Adipocyte (in vitro differentiated cells): ENCODE measurements around the gene EEF1AKMT3.
A peak's percentile ranks its signal among the peaks of the same experiment; 100 is the strongest.
"Not testable (repeated sequence)": the region's sequence is repeated elsewhere in the genome, so short reads cannot be mapped to it uniquely, and the experiment has no call there.

Source experiments
- DNase-seq: peaks from one replicate; pipeline ENCODE4 v3.0.0-alpha.2; 2015; ENCODE audit warnings: low read depth
- H3K27me3 ChIP-seq: replicated peaks from 2 replicates; pipeline ENCODE4 v1.7.0; 2013; ENCODE audit warnings: mild to moderate bottlenecking, low read length, moderate library complexity; ENCODE audit not compliant: control insufficient read depth, insufficient read depth
- H3K36me3 ChIP-seq: 2 replicates; pipeline ENCODE4 v1.7.0; 2013; ENCODE audit warnings: low read length, mild to moderate bottlenecking, moderate library complexity; ENCODE audit not compliant: control insufficient read depth, insufficient read depth, severe bottlenecking
- H3K4me1 ChIP-seq: 2 replicates; pipeline ENCODE4 v1.7.0; 2013; ENCODE audit warnings: mild to moderate bottlenecking, low read length, moderate library complexity; ENCODE audit not compliant: control insufficient read depth, insufficient read depth
- H3K4me3 ChIP-seq: 2 replicates; pipeline ENCODE4 v1.7.0; 2013; ENCODE audit warnings: mild to moderate bottlenecking, low read length, moderate library complexity
- H3K9ac ChIP-seq: 2 replicates; pipeline ENCODE4 v1.7.0; 2013; ENCODE audit warnings: mild to moderate bottlenecking, low read length, moderate library complexity
- H3K9me3 ChIP-seq: 2 replicates; pipeline ENCODE4 v1.7.0; 2013; ENCODE audit warnings: mild to moderate bottlenecking, low read length, moderate library complexity; ENCODE audit not compliant: control insufficient read depth

EEF1AKMT3 gene

DNA sequence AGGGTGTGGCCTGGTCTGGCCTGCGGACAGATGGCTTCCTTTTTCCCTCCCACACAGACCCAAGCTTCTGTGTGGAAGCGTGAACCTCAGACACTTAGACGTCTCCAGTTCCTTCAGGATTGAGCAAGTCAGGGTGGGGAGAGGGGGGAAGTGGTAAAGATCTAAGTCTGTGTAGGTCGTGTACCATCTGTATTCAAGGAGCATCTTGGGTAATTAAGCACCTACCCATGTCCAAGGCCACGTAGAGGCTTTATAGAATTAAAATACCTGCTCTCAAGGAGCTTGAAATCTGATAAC lies 44.4 kb downstream of the EEF1AKMT3 start:
- Histone ChIP-seq H3K9me3 (no peaks in the 10 kb centered on the region), H3K4me1 (peaks cover 40% of the 10 kb centered on the region), H3K27me3 (no peaks in the 10 kb centered on the region), H3K9ac (no peak overlapping the region), H3K4me3 (no peak overlapping the region), H3K36me3 (peaks cover 41% of the 10 kb centered on the region)
- DNase-seq, result no peak

DNA sequence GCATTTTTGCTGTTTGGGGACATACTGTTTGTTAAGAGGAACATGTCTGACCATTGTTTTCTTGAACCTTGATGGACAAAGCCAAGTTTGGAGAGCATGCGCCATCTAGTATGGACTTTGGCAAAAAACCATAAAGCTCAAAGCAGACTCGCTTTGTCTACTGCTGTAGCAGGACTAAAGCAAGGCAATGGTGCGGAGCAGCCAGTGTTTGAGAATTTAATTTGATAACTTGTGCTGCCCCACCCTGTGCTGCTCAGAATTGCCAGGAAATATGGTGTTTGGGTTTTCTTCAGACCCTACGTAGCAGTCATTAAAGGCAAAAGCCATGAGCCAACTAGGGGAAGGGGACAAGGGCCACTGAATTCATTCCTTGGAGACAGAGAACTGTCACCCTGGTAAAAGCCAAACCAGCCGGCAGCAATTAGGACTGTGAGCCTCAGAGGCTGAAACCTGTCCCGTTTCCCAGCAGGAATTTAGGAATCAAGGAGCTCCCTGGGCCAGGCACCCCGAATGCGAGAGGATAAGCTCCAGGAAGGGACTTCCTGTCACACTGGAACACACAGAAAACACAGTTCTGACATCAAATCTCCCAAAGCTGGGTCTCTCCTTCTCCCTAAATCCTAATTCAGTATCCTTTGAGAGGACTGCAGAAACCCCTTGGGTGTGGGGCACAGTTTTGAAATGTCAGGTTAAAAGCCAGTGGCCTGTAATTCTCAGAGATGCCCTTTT lies 45.0 kb downstream of the EEF1AKMT3 start:
- peak overlapping the region; percentile 48 for H3K9ac ChIP-seq
- H3K4me1 ChIP-seq, result peaks cover 40% of the 10 kb centered on the region
- H3K4me3 ChIP-seq, result no peak overlapping the region
- H3K36me3 ChIP-seq, result peaks cover 40% of the 10 kb centered on the region
- no peaks in the 10 kb centered on the region for H3K27me3 ChIP-seq
- DNase-seq, result no peak
- no peaks in the 10 kb centered on the region for H3K9me3 ChIP-seq

DNA sequence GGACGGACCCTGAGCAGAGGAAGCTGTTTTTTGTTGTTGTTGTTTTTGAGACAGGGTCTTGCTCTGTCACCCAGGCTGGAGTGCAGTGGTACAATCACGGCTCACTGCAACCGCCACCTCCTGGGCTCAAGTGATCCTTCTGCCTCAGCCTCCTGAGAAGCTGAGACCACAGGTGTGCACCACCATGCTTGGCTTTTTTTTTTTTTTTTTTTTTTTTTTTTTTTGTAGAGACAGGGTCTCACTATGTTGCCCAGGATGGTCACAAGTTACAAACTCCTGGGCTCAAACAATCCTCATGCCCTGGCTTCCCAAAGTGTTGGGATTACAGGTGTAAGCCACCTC lies 45.5 kb downstream of the EEF1AKMT3 start:
- Histone ChIP-seq H3K9ac (peak overlapping the region; percentile 48), H3K36me3 (peaks cover 40% of the 10 kb centered on the region)

DNA sequence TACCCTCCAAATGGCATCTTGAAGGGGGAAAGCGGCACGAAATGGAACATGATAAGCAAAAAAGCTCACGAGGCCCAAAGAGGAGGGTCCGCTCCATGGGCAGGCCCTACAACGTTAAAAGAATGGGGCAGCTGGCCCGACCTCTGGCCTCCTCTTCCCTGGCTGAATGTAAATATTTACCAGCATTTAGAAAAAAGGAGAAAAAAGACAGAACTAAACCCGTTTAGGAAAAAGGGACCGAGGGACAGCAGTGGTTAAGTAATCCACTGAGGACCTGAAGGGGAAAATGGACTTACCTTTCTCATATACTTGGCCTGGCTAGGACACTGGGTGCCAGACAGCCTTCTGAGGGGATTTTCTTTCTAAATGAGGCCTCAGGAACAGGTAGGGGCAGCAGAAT lies 47.7 kb downstream of the EEF1AKMT3 start:
- DNase-seq, H3K27me3 ChIP-seq, H3K9ac ChIP-seq, H3K4me3 ChIP-seq, H3K9me3 ChIP-seq: not testable (repeated sequence)
- H3K4me1 ChIP-seq, result peaks cover 29% of the 10 kb centered on the region
- H3K36me3 ChIP-seq, result peaks cover 61% of the 10 kb centered on the region

More for the DNA sequence above, 45.5 kb downstream of the EEF1AKMT3 start:
- not testable (repeated sequence) for H3K4me3 ChIP-seq, H3K27me3 ChIP-seq, H3K9me3 ChIP-seq, DNase-seq
- H3K4me1 ChIP-seq, result peaks cover 40% of the 10 kb centered on the region

DNA sequence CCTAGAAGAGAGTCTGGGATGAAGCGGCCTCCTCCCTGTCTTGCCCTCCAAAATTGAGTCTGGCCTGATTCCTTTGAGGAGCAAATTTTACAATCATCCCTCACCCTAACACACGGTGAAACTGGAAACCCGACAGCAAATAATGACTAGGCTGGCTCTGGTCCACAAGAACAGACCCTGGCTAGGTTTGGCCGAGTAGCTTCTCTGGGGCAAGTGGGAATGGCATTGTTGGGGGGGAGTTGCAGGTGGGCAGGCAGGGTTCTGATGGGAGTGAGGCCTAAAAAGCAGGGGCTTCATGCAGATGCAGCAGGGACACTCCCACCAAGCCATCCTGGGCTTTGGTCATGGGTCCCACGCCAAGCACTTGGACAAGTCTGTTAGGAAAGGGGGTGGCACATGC lies 48.6 kb downstream of the EEF1AKMT3 start:
- Histone ChIP-seq H3K36me3 (peaks cover 67% of the 10 kb centered on the region), H3K4me1 (peaks cover 20% of the 10 kb centered on the region)
- DNase-seq, H3K27me3 ChIP-seq, H3K9ac ChIP-seq, H3K4me3 ChIP-seq, H3K9me3 ChIP-seq: not testable (repeated sequence)

DNA sequence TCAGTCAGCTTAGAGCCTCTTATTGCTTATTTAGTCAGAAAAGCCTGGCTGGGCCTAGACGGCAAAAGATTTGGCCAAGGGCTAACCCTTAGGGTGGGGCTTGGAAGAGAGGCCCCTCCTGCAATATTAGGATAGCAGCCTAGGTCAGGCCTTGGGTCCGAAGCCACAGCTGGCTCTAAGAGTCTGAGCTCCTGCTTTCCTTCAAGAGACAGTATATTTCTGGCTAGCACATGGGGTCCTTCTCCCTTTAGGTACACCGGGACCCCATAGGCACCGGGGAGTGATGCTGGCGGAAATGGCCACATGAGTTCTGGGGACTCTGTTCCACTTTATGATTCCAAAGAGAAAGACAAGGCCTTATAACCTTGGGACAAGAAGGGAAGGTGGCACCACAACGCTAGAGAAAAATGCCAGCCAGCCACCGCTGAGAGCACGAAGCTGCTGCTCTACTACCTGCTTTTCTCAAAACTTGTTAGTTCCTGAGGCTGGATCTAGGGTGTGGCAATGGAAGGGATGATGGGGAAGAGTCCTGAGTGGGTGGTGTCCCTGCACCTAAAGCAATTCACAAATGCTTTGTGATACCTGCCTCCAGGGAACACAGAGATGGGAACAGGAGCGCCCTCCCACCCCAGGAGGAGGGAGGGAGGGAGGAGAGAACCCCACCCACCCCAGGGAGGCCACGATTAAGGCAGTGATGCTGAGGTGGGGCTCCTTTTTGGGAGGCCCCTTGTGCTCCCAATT lies 49.2 kb downstream of the EEF1AKMT3 start:
- Histone ChIP-seq H3K36me3 (peaks cover 71% of the 10 kb centered on the region), H3K4me1 (peaks cover 13% of the 10 kb centered on the region), H3K9ac (no peak overlapping the region), H3K4me3 (no peak overlapping the region), H3K9me3 (no peaks in the 10 kb centered on the region), H3K27me3 (no peaks in the 10 kb centered on the region)
- no peak for DNase-seq

DNA sequence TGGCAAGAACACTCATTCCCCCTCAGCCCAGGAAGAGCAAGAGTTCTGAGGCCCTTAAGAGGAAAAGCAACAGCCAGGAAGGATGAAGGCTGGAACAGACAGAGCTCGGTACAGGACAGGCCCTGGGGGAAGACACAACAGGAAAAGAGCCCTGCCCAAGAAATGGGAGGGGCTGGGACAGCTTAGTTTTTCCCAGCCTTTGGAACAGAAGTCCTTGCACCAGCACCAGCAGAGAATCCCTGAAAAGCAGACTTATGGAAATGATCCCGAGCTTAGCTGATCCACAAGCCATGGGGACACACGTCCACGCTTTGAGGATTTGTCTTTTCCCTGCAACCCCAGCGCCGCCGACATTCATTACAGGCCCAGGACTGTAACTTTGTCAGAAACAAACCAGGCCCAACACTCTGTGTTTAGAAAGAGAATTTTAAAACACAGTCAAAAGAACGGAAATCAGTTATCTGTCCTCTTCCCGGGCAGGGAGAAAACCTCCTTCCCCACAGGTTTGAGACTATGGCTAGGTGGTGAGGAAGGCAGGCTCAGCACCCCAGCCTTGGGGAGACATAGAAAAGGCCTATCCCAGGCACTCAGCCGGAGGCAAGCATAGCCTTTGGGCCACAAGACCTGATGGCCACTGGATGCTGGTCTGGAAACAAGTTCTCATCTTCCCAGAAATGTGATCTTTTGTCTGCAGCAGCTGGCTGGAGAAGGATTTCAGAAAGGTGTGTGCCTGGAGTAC lies 50.1 kb downstream of the EEF1AKMT3 start:
- Histone ChIP-seq H3K9me3 (no peaks in the 10 kb centered on the region), H3K27me3 (no peaks in the 10 kb centered on the region), H3K36me3 (peaks cover 80% of the 10 kb centered on the region), H3K9ac (peak overlapping the region; percentile 26), H3K4me1 (peaks cover 4% of the 10 kb centered on the region), H3K4me3 (no peak overlapping the region)
- no peak for DNase-seq

DNA sequence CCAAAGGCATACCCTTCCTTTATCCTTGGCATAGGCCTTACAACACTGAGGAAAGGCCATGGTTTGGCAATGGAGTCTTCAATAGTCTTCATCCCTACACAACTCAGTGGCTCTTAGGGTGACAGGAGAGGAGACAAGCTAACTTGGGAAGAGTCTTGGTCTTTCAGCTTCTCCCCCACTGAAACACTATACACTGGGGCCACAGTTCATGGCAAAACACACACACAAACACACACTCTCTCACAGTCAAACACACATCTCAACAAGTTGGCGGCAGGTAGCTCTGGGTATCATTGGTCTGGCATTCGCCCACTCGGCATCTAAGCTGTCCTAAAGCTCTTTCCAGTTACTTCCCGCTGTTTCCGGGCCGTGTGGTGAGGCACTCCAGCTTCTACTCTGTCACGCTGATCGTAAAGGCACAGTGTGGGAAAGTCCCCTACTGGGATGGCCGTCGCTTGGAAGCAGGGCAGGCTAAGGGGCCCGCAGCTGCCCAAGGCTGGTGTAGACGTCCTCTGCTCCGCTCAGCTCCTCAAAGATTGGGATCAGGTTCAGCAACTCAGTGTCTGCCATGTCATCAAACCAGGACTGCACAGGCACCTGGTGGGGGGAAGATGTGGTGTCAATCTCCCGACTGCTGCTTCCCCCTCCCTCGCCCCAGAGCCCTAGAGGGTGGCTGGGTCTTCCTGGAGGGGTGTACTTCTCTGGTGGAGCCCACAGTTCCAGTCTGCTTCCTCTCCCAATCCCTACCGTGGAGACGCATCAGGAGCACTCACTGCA lies 50.9 kb downstream of the EEF1AKMT3 start:
- H3K9ac ChIP-seq, result peak overlapping the region; percentile 26
- peaks cover 87% of the 10 kb centered on the region for H3K36me3 ChIP-seq
- DNase-seq, result no peak
- H3K4me1 ChIP-seq, result no peaks in the 10 kb centered on the region
- H3K27me3 ChIP-seq, result no peaks in the 10 kb centered on the region
- H3K4me3 ChIP-seq, result no peak overlapping the region
- no peaks in the 10 kb centered on the region for H3K9me3 ChIP-seq

DNA sequence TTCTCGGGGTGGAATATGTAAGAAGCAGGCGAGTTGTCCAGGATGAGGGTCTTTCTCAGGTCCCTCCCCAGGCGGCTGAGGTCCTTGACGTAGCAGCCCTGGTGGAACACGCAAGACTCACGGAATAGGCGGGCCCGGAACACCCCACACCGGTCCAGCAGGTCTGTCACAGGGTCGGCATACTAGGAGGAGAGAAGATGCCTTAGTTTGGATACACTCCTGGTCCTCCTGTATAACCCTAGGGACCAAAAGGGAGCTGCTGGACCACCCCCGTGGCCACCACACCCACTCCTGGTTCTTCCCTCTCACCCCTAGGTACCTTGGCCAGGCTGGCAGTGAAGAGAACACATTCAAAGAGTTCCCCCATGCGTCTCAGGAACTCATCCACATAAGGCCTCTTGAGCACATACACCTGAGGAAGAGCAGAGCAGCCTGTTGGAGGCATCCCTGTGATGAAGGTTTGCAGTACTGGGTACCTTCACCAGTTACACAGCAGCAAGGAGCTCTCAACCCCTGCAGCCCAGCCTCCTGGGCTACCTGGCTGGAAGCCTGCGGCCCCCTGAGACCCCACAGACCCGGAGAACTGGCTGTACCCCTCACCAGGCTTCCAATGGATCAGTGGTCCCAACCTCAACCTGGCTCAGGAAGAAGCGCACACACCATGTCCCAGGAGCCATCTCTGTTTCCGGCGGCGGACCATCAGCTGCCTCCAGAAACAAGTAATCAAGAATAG lies 51.7 kb downstream of the EEF1AKMT3 start:
- Histone ChIP-seq H3K27me3 (no peaks in the 10 kb centered on the region), H3K4me1 (peaks cover under 1% of the 10 kb centered on the region), H3K36me3 (peaks cover 95% of the 10 kb centered on the region), H3K4me3 (no peak overlapping the region), H3K9me3 (no peaks in the 10 kb centered on the region), H3K9ac (peak overlapping the region; percentile 28)
- no peak for DNase-seq

DNA sequence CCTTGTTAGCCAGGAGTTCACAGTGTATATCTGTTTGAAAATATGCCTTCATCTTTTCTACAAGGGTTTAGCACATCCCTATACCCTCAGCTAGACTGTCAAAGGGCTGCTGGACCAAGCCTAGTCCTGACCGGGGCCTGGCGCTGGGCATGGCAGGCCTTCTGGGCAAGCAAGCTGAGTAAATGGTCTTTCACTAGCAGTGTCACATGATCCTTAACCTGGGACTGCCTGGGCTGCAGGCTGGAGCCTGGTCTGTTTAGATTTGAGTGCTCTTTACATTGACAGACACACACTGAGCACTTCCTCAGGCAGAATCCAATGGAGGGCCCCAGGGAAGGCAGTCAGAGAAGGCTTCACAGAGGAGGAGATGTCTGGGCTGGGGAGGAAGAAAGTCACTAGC lies 53.0 kb downstream of the EEF1AKMT3 start:
- peaks cover 86% of the 10 kb centered on the region for H3K36me3 ChIP-seq

More for the DNA sequence above, 53.0 kb downstream of the EEF1AKMT3 start:
- Histone ChIP-seq H3K27me3 (no peaks in the 10 kb centered on the region), H3K4me3 (no peak overlapping the region), H3K9ac (no peak overlapping the region), H3K4me1 (peaks cover 13% of the 10 kb centered on the region), H3K9me3 (no peaks in the 10 kb centered on the region)
- DNase-seq, result no peak
